Measurements from ENCODE around the gene DHODH. TPM values are rescaled to one million over a fixed set of nuclear protein-coding genes. Genes with fewer than 3 reads are reported as not detected.
"Not testable (repeated sequence)": the region's sequence is repeated elsewhere in the genome, so short reads cannot be mapped to it uniquely, and the experiment has no call there.

DHODH gene
- total RNA-seq, 1 donor from 2014 or later: 13.1 TPM

DNA sequence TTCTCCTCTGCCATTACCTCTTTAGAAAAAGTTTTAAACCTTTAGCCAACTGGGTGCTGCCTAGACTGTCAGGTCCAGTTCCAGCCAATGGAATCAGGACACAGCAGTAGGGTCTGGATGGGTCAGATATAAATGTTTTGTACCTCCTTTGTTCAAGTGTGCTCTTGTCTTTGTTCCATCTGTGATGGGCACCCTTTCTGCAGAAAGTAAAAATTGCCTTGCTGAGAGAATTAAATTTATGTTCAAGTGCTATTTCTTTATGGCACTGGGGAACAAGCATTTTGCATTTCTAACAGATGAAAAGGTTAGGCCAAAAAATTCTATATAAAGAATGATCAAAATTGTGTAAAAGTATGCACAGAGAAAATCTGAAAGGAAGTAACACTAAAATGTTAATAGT is 40.6 kb downstream of the DHODH start:
- no peak for DNase-seq (ENCODE audit: extremely low spot score, unreplicated experiment)
- Mint-ChIP-seq H3K36me3 (no peaks in the 10 kb centered on the region), H3K4me3 (no peak overlapping the region), H3K27me3 (no peaks in the 10 kb centered on the region), H3K27ac (no peak overlapping the region), H3K4me1 (ENCODE audit: unreplicated experiment) (no peaks in the 10 kb centered on the region), H3K9me3 (peaks cover 6% of the 10 kb centered on the region)
- TF ChIP-seq, protein P1, sequence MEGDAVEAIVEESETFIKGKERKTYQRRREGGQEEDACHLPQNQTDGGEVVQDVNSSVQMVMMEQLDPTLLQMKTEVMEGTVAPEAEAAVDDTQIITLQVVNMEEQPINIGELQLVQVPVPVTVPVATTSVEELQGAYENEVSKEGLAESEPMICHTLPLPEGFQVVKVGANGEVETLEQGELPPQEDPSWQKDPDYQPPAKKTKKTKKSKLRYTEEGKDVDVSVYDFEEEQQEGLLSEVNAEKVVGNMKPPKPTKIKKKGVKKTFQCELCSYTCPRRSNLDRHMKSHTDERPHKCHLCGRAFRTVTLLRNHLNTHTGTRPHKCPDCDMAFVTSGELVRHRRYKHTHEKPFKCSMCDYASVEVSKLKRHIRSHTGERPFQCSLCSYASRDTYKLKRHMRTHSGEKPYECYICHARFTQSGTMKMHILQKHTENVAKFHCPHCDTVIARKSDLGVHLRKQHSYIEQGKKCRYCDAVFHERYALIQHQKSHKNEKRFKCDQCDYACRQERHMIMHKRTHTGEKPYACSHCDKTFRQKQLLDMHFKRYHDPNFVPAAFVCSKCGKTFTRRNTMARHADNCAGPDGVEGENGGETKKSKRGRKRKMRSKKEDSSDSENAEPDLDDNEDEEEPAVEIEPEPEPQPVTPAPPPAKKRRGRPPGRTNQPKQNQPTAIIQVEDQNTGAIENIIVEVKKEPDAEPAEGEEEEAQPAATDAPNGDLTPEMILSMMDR (conservative IDR thresholded peaks at IDR 0.05): no peak

GRCh38 chr16:72050769-72051464 is 42.4 kb downstream of the DHODH start:
- Mint-ChIP-seq H3K27ac (no peak overlapping the region), H3K4me1 (ENCODE audit: unreplicated experiment) (no peaks in the 10 kb centered on the region), H3K27me3 (no peaks in the 10 kb centered on the region), H3K36me3 (no peaks in the 10 kb centered on the region), H3K9me3 (peaks cover 6% of the 10 kb centered on the region), H3K4me3 (no peak overlapping the region)
- no peak for DNase-seq (ENCODE audit: extremely low spot score, unreplicated experiment)
- TF ChIP-seq, protein P1 (conservative IDR thresholded peaks at IDR 0.05): no peak

DNA sequence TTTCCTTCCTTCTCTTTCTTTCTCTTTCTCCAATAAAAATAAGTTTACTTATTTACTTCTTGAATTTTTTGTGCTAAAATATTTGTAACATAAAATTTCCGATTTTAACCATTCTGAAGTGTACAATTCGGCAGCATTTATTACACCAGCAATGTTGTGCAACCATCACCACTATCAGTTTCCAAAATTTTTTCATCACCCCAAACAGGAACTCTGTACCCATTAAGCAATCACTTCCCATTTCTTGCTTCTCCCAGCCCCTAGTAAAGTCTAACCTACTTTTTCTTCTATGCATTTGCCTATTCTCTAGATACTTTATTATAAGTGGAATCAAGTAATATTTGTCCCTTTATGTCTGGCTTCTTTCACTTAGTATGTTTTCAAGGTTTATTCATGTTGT is 43.3 kb downstream of the DHODH start:
- TF ChIP-seq, protein P1 (conservative IDR thresholded peaks at IDR 0.05): no peak
- H3K27me3 Mint-ChIP-seq: no peaks in the 10 kb centered on the region
- no peak overlapping the region for H3K4me3 Mint-ChIP-seq
- H3K27ac Mint-ChIP-seq: no peak overlapping the region
- no peaks in the 10 kb centered on the region for H3K4me1 Mint-ChIP-seq (ENCODE audit: unreplicated experiment)
- H3K9me3 Mint-ChIP-seq: peaks cover 6% of the 10 kb centered on the region
- H3K36me3 Mint-ChIP-seq: no peaks in the 10 kb centered on the region
- no peak for DNase-seq (ENCODE audit: extremely low spot score, unreplicated experiment)

DNA sequence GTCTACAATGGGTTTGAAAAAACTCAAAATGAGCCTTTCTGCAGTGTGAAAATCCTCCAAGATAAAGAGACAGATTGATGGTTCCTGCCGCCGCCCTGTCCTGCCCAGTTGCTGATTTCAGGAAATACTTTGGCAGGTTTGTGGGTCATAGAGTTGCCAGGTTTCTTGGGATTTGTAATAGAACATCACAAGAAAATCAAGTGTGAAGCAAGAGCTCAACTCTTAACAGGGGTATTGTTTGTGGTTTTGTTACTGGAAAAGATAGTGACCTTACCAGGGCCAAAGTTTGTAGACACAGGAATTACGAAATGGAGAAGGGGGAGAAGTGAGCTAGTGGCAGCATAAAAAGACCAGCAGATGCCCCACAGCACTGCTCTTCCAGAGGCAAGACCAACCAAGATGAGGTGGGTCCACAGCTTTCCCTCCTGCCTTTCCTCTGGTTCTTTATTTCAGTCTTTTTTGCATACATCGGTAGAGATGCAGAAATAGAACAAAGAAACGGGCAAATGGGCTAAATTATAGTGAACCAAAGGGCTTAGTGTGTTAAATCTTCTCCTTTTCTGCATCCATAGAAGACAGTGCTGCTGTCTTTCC is 45.8 kb downstream of the DHODH start, which contains the start of gene HP:
HP (plus strand) TSS at position 252 of the 594 bp plus-strand sequence; CDS start at position 400, 148 bp downstream.
- not testable (repeated sequence) for H3K36me3 Mint-ChIP-seq; DNase-seq (ENCODE audit: extremely low spot score, unreplicated experiment); H3K4me3 Mint-ChIP-seq; H3K4me1 Mint-ChIP-seq (ENCODE audit: unreplicated experiment); H3K27me3 Mint-ChIP-seq; H3K27ac Mint-ChIP-seq; H3K9me3 Mint-ChIP-seq

GRCh38 chr16:72055911-72056310 is 47.4 kb downstream of the DHODH start:
- peaks cover 3% of the 10 kb centered on the region for H3K27me3 Mint-ChIP-seq
- no peaks in the 10 kb centered on the region for H3K9me3 Mint-ChIP-seq
- no peak for DNase-seq (ENCODE audit: extremely low spot score, unreplicated experiment)
- no peaks in the 10 kb centered on the region for H3K4me1 Mint-ChIP-seq (ENCODE audit: unreplicated experiment)
- H3K27ac Mint-ChIP-seq: no peak overlapping the region
- TF ChIP-seq, protein P1 (conservative IDR thresholded peaks at IDR 0.05): no peak
- H3K36me3 Mint-ChIP-seq: no peaks in the 10 kb centered on the region
- H3K4me3 Mint-ChIP-seq: no peak overlapping the region

DNA sequence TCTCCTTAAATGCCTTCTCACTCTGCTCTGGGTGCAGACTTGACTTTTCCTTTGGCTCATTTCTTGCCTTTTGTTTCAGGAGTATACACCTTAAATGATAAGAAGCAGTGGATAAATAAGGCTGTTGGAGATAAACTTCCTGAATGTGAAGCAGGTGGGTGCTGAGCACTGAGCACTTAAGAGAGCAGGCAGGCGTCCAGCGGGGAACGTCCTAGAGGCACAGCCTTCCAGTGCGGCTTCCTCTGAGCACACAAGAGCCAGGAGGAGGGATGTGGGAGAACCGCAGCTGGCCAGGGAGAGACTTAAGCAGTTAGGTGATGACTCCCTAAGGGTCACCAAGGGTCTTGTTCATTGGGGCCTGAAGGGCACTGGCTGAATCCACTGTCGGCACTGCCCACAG is 48.8 kb downstream of the DHODH start:
- not testable (repeated sequence) for H3K9me3 Mint-ChIP-seq

GRCh38 chr16:72059060-72059459 is 50.5 kb downstream of the DHODH start:
- not testable (repeated sequence) for H3K9me3 Mint-ChIP-seq; H3K36me3 Mint-ChIP-seq; H3K27ac Mint-ChIP-seq; H3K4me1 Mint-ChIP-seq (ENCODE audit: unreplicated experiment); DNase-seq (ENCODE audit: extremely low spot score, unreplicated experiment); H3K4me3 Mint-ChIP-seq; H3K27me3 Mint-ChIP-seq

More for the DNA sequence above, 48.8 kb downstream of the DHODH start:
- H3K36me3 Mint-ChIP-seq; H3K4me3 Mint-ChIP-seq; H3K27me3 Mint-ChIP-seq; DNase-seq (ENCODE audit: extremely low spot score, unreplicated experiment); H3K27ac Mint-ChIP-seq; H3K4me1 Mint-ChIP-seq (ENCODE audit: unreplicated experiment): not testable (repeated sequence)

Data from type B pancreatic cell (in vitro differentiated cells).